MM.1S (cell line): ENCODE results near the gene CIB2.

Source experiments
- CTCF ChIP-seq: fragments of 300-600 bp; sonication (generic); IDR thresholded peaks from 2 replicates; pipeline ENCODE4 v1.5.1; 2016; ENCODE audit warnings: antibody characterized with exemption, low read length, mixed read lengths
- EZH2 ChIP-seq: fragments of 300-600 bp; sonication (generic); optimal IDR thresholded peaks from 2 replicates; pipeline ENCODE3; 2017; ENCODE audit warnings: low read depth, mild to moderate bottlenecking, antibody characterized with exemption, low read length, mixed read lengths
- EZH2phosphoT487 ChIP-seq: fragments of 300-600 bp; sonication (generic); IDR thresholded peaks from 2 replicates; pipeline ENCODE4 v1.6.1; 2018; ENCODE audit warnings: antibody characterized with exemption, low read length

- TF ChIP-seq EZH2phosphoT487 (no peak), CTCF (no peak), EZH2 (no peak)
These were observed 72.8 kb downstream of the CIB2 start for GRCh38 chr15:78058401-78058935.
